ENCODE measurements around the gene SLIT3.

DNA sequence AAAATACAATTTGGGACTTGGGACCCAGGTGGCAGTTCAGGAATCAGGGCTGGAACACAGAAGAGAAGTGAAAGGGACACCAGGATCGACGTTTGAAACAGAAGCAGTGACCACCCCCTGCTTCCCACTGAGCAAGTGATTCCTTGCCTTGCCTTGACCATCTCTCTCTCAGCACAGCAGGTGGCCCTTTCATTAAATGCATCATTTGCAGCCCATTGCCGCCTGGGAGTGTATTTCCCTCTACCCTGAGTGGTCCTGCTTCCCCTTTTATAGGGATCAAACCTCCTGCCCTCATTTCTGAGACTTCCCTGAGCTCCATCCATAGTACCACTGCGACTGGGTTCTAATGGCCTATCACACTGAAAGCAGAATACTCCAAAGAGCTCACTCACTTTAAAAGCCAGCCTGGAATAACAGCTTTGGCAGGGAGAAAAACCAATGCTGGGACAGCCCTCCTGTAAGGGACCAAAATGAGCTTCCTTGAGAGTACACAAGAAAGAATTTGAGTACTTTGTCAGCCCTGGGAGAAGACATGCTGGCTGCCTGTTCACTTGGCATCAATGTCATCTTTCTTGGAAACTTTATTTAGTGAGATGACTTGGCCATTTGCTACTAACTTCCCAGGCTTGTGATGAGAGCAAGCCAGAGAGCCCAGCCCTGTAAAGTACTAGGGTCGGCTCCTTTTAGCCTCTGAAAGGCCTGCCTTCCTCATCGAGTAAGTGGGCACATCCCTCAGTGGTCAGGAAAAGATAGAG is 149.7 kb downstream of the SLIT3 start:
- TF ChIP-seq POLR2A (IDR thresholded peaks at IDR 0.05) = no peak
- TF ChIP-seq, protein P1, sequence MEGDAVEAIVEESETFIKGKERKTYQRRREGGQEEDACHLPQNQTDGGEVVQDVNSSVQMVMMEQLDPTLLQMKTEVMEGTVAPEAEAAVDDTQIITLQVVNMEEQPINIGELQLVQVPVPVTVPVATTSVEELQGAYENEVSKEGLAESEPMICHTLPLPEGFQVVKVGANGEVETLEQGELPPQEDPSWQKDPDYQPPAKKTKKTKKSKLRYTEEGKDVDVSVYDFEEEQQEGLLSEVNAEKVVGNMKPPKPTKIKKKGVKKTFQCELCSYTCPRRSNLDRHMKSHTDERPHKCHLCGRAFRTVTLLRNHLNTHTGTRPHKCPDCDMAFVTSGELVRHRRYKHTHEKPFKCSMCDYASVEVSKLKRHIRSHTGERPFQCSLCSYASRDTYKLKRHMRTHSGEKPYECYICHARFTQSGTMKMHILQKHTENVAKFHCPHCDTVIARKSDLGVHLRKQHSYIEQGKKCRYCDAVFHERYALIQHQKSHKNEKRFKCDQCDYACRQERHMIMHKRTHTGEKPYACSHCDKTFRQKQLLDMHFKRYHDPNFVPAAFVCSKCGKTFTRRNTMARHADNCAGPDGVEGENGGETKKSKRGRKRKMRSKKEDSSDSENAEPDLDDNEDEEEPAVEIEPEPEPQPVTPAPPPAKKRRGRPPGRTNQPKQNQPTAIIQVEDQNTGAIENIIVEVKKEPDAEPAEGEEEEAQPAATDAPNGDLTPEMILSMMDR (IDR thresholded peaks at IDR 0.05) = no peak

Measured in Peyer's patch (tissue), 4 donors.